IPS-NIHi7 (cell line): ENCODE results near the gene FGD3.

Experiments
- DNase-seq: peaks from one replicate; pipeline ENCODE4 v3.0.0; 2012; ENCODE audit warnings: mixed read lengths; ENCODE audit errors: extremely low spot score

FGD3 gene

DNA sequence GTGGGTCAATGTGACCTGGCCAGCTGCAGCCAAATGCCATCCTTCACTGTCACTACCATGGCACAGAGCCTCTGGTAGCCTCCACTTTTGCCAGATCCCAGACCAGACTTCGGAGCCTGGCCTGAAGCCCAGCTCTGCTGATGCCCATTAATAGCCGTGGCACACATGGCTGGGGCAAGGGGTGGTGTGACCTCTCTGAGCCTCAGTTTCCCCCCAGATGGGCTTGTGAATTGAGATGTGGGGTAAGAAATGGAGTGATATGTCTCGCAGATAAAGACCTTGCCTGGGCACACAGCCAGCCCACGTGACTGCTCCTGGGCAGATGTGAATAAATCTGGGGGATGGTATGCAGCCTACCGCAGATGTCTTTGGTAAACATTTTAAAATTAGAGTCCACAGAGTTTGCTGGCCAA, 125.1 kb downstream of the FGD3 start:
- DNase-seq = no peak

DNA sequence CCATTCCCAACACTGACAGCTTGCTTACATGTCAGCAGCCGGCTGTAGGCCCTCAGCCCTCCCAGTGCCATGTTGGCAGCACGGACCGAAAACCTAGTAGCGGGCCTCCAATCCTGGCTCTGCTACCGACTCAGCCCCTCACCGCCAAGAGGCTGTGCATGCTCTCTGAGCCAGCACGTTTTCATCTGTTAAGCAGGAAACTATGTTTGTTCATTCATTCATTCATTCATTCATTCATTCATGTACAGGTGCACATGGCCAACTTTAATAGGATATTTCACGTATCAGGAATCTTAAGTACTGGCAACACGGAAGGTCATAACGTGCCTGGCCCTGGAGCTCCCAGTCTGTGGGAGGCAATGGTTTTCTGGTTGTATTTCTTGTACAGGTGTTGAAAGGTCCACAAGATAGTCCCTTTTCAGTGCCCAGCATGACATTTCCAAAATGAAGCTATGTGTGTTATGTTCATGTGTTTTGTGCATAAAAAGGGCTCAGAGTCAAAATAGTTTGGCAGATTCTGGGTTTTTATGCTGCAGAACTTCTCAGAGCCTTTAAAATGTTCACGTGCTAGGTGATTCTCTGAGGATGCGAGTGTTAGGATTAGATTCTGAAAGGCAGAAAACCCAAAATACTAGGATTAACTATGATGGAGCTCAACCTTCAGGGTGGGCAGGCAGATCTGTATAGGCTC, 128.9 kb downstream of the FGD3 start:
- DNase-seq = no peak

DNA sequence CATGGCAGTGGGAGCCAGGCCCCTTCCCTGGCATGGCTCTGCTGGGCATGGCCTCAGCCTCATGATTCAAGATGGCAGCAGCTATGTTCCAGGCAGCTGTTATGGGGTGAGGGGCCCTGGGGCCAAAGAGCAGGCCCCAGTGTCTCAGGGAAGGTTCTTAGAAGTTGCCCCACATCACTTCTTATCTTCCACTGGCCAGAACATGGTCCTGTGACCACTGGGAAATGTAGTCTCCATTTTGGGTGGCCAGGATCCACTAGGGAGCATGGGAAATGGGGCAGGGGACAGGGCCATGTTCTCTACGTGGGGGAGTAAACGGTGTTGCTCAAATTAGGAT, 129.4 kb downstream of the FGD3 start:
- no peak for DNase-seq

DNA sequence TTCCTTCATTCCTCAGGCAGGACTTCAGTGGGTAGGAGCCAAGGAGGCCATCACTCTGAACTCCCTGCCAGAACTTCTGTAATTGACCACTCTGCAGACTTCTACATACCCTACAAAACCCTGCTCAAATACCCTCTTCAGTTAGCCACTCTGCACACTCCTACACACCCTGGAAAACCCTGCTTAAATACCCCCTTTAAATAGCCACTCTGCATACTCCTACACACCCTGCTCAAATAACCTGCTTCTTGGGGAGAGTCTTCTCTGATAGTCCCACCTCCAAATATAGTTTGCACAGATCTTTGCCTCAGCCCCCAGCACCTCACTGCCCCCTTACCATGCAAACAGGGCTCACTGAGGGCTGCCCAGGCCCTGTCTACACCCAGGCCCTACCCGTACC, 130.0 kb downstream of the FGD3 start:
- DNase-seq = no peak

DNA sequence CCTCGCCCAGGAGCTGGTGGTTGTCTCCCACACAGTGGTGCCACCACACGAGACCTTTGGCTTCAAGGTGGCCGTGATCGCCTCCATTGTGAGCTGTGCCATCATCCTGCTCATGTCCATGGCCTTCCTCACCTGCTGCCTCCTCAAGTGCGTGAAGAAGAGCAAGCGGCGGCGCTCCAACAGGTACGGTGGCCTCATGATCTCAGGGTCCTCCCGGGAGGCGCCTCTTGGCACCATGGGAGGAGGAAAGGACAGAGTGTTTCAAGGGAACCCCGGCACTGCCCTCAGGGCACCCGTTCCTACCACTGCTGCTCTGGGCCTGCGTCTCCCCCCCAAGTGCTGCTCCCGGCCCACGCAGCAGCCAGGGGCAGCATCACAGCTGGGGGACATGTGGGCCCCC, 130.5 kb downstream of the FGD3 start:
- DNase-seq = no peak

DNA sequence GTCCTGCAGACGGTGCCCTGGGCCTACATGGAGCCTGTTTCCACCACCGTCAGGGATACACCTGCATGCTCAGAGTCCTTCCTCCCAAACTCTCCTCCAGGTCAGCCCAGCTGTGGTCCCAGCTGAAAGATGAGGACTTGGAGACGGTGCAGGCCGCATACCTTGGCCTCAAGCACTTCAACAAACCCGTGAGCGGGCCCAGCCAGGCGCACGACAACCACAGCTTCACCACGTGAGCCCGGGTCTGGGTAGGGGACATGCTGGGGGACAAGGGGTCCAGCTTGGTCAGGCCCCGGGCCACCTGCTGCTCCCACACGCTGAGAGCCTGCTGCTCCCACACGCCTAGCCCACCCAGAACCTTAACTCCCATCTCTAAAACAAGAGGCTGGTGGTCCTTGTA, 132.0 kb downstream of the FGD3 start:
- no peak for DNase-seq

DNA sequence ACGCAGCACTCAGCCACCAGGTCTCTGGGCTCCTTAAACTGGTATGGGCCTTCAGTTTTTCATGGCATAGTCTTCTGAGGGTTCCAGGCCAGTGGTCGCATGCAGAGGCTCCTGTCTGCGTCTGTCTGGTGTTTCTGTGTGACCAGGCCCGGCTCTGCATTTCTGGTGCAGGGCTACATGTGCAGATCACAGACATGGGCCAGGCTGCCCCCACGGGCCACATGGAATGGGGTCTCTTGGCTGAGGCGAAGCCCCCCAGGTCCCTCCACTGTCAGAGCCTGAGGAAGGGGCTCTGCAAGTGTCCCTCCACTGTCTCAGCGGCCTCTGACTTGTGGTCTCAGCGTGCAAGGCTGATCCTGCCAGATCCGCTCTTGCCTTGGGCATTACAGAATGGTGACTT, 133.1 kb downstream of the FGD3 start:
- DNase-seq = no peak

DNA sequence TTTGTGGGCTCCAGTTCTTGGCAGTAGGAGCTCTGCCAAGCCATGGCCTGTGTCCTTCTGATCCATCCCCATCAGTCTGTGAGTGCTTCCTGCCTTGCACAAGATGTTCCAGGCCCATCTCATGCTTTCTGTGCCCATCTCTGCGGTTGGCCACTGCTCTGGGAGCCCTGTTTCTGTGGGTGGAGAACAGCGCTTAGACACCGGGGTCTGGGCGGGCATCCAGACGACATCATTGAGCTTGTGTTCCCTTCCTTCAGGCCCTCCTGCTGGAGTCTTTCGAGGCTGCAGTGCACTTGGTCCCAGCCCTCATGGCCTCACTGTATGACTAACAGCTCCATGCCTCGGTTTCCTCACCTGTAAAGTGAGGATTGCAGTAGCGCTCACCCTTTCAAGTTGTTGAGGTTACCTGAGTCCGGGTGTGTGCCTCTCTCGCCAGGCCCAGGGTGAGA, 133.8 kb downstream of the FGD3 start:
- DNase-seq = no peak

DNA sequence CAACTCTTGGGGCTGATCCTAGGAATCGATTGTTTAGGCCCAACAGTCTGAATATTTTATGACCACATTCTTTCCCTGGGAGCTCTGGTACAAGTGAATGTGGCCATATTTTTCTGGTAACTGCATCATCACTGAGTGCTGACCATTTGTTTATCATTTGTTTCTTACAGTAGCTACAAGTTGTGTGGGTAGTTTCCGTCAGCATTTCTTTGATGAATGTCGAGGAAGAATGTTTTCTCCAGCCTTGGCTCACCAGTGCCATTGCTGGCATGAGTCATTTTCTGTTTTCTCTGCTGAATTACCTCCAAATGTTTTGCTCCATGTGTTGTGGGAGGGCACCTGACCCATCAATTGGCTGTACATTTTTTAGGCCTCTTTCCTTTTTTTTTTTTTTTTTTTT, 134.6 kb downstream of the FGD3 start:
- DNase-seq = no peak

DNA sequence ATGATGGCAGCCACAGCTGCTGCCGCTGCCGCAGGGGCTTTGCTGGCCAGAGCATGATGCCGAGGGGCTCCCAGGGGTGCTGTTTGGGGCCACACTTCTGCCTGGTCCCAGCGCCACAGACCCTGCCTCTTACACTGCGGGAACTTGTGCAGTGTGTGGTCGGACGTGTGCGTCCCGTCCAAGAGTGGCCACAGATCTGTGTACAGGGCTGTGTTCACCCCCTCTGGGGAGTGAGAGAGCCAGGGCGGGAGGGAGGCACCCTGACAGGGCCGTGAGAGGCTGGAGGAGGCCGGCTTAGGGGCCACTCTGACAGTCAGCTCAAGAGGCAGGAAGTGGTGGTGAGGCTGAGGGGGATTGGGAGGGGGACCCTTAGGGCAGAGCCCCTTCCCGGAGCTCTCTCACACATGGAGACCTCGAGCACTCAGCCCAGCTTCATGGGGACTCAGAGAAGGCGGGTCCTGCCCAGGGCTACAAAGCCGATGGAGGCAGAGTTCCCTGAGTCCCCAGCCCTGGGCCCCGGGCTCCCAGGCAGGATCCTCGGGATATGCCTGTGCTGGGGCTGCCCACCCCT, 135.6 kb downstream of the FGD3 start:
- no peak for DNase-seq

DNA sequence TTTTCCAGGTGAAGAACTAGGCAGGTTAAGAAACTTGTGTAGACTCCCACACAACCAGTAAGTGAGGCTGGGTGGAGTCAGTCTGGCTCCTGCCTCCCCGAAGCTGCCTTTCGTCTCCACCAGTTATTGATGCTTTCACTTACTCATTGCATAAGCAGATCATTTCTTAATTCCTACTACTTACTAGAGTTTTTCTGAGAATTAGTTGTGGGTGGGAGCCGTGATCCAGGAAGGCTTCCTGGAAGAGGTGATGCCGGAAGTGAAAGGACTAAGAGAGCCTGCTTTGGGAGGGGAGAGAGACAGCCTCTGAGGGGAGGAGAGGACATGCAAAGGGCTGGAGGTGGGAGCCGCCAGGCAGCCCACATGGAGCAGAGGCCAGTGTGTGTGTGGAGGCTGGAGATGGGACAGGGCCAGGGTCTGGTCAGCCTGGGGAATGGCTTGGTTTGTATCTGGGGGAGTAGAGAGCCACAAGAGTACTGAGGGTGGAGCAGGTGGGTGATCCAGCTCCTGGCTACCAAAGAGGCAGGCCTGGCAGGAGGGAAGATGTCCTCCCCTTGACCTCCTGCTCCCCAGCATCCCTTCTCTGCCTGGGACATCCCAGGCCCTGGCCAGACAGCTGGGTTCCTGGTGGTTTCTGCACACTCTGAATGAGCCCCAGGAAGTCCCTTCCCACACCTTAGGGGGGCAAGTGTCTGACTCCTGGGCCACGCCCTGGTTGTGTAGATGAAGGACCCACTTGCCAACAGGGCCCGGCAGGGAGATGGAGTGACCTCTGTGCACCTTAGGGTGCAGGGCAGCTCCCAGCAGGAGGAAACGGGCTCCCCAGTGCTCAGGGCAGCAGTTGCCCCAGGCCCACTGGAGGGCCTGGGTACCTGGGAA, 136.5 kb downstream of the FGD3 start:
- DNase-seq = no peak

DNA sequence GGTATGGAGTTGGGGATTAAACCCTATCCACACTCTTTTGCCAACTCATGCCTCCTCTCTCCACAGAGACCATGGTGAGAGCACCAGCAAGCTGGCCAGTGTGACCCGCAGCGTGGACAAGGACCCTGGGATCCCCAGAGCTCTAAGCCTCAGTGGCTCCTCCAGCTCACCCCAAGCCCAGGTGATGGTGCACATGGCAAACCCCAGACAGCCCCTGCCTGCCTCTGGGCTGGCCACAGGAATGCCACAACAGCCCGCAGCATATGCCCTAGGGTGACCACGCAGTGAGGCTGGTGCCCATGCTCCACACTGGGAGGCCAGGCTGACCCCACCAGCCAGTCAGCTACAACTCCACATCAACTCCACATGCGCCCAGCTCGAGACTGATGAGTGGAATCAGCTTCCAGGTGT, 137.2 kb downstream of the FGD3 start:
- no peak for DNase-seq

DNA sequence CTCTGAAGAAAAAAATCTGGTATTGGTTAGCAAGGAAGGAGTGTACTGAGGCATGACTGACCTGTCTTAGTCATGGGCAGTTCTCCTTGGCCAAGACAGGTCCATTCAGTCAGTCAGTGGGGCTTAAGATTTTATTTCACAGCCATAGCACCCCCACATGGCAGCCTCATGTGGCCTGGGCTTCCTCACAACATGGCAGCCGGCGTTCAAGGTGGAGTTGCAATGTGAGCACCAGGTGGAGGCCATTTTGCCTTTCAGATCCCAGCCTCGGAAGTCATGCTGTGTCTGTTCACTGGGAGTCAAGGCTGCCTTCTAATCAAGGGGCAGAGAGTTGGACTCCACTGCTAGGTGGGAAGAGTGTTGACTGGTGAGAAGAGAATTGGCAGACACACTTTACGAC, 138.4 kb downstream of the FGD3 start:
- no peak for DNase-seq
